ENCODE results near the gene ADAD2. TPM values are rescaled to one million over a fixed set of nuclear protein-coding genes. Genes with fewer than 3 reads are reported as not detected.
A peak's percentile ranks its signal among the peaks of the same experiment; 100 is the strongest.

Gene ADAD2
- total and polyA plus RNA-seq, 12 donors, result 0.12 to 11.6 (median 0.63) TPM; not detected in 3

DNA sequence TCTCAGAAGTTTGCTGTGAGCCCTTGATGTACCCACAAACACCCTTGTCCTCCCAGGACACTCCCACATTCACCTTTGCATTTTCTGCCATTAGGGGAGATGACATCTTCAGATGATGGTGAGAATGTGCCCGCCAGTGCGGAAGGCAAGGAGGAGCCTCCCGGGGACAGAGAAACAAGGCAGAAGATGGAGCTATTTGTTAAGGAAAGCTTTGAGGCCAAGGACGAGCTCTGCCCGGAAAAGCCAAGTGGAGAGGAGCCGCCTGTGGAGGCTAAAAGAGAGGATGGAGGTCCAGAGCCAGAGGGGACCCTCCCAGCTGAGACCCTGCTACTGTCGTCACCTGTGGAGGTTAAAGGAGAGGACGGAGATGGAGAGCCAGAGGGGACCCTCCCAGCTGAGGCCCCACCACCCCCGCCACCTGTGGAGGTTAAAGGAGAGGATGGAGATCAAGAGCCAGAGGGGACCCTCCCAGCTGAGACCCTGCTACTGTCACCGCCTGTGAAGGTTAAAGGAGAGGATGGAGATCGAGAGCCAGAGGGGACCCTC, 21.1 kb upstream of the ADAD2 start:
- intact Hi-C loops (cut with DNase I), result loop anchor here in 1 of 2 donors (5.0 kb wide), 1 partner anchor 83 kb away; no protein-coding TSS in a partner anchor
- no peak for DNase-seq

DNA sequence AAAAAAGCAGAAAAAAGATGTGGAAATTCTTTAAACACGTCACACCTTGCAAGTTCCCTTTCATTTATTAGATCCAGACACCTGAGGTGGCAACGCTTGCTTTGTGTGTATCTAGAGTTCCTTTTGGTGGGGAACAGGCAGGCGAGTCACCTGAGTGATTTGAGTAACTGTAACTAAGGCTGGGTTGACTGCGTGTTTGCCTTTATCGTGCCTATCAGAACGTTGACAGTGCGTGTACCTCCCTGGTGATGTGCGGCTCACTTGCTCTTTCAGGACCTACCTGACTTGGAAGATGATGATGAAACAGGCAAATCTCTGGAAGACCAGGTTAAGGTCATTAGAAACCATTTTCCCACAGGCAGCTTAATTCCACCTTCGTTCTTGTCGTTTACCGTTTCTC, 16.6 kb upstream of the ADAD2 start:
- H3K4me3 ChIP-seq, result no peak overlapping the region
- WGBS, 4 donors, result 74 to 83% (median 77%) methylated on average over 11 of the region's 11 CpGs
- intact Hi-C loops (cut with DNase I), result loop anchor here in 1 of 2 donors (5.0 kb wide), 1 partner anchor 87 kb away; no protein-coding TSS in a partner anchor
- TF ChIP-seq, protein P1, sequence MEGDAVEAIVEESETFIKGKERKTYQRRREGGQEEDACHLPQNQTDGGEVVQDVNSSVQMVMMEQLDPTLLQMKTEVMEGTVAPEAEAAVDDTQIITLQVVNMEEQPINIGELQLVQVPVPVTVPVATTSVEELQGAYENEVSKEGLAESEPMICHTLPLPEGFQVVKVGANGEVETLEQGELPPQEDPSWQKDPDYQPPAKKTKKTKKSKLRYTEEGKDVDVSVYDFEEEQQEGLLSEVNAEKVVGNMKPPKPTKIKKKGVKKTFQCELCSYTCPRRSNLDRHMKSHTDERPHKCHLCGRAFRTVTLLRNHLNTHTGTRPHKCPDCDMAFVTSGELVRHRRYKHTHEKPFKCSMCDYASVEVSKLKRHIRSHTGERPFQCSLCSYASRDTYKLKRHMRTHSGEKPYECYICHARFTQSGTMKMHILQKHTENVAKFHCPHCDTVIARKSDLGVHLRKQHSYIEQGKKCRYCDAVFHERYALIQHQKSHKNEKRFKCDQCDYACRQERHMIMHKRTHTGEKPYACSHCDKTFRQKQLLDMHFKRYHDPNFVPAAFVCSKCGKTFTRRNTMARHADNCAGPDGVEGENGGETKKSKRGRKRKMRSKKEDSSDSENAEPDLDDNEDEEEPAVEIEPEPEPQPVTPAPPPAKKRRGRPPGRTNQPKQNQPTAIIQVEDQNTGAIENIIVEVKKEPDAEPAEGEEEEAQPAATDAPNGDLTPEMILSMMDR (IDR thresholded peaks at IDR 0.05), result no peak
- no peak for TF ChIP-seq POLR2A (IDR thresholded peaks at IDR 0.05)
- H3K27ac ChIP-seq, result no peak overlapping the region
- H3K9me3 ChIP-seq (replicated peaks in 1 of 3), result no peaks in the 10 kb centered on the region
- H3K36me3 ChIP-seq (replicated peaks in 1 of 2), result peaks cover 0 to 14% of the 10 kb centered on the region in 2 donors
- peaks cover 23 to 32% of the 10 kb centered on the region in 2 donors for H3K4me1 ChIP-seq (replicated peaks in 1 of 2)
- no peaks in the 10 kb centered on the region for H3K27me3 ChIP-seq
- DNase-seq, result no peak

More for the DNA sequence above, 21.1 kb upstream of the ADAD2 start:
- 68 to 82% (median 74%) methylated on average over 11 of the region's 11 CpGs for WGBS, 4 donors
- H3K27me3 ChIP-seq, result no peaks in the 10 kb centered on the region
- no peak overlapping the region for H3K27ac ChIP-seq
- H3K36me3 ChIP-seq (replicated peaks in 1 of 2), result no peaks in the 10 kb centered on the region
- TF ChIP-seq, protein P1 (IDR thresholded peaks at IDR 0.05), result no peak
- no peak for TF ChIP-seq POLR2A (IDR thresholded peaks at IDR 0.05)
- H3K4me3 ChIP-seq, result no peak overlapping the region
- no peaks in the 10 kb centered on the region for H3K4me1 ChIP-seq (replicated peaks in 1 of 2)
- no peaks in the 10 kb centered on the region for H3K9me3 ChIP-seq (replicated peaks in 1 of 3)

DNA sequence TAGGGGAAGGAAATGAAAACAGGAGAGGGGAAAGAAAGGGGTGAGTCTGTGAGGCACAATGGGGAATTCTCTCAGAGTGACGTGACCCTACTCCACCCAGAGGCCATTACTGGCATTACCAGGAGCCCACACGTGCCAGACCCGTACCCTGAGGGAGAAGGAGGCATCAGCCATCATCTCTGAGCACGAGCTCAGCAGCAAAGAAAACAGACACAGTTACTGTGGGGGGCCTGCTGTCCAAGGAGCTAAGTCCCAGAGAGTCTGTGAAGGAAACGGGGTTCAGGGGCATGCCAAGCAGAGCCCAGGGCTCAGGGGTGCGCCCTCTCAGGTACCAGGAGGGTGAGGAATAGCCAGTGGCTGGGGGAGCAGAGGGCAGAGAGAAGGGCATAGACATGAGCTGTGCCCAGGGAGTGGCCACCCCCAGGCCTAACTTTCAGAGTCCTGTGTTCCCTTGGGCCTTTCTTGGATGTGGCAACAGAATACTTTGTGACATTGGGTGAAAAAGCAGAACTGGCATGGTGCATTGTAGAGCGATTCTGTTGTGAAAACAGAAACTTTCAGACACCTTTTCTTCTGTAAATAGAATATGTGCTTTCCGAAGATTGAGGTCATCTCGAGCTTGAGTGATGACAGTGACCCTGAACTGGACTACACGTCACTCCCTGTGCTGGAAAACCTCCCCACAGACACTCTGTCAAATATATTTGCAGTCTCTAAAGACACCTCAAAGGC, 15.4 kb upstream of the ADAD2 start:
- intact Hi-C loops (cut with DNase I), result no loop called here
- Histone ChIP-seq H3K9me3 (replicated peaks in 1 of 3) (no peaks in the 10 kb centered on the region), H3K27ac (peak overlapping the region in 4 of 5 donors; percentile 25 to 79 (median 72)), H3K36me3 (replicated peaks in 1 of 2) (peaks cover 0 to 25% of the 10 kb centered on the region in 2 donors), H3K27me3 (no peaks in the 10 kb centered on the region), H3K4me3 (no peak overlapping the region), H3K4me1 (replicated peaks in 1 of 2) (peaks cover 23 to 32% of the 10 kb centered on the region in 2 donors)
- WGBS, 4 donors, result 13 to 50% (median 29%) methylated on average over 10 of the region's 10 CpGs
- TF ChIP-seq, protein P1 (IDR thresholded peaks at IDR 0.05), result peak; percentile 52 to 95 (median 82)
- peak in 1 of 2 donors; percentile 11 for TF ChIP-seq POLR2A (IDR thresholded peaks at IDR 0.05)
- DNase-seq, result peak; percentile 59 to 91 (median 74)

DNA sequence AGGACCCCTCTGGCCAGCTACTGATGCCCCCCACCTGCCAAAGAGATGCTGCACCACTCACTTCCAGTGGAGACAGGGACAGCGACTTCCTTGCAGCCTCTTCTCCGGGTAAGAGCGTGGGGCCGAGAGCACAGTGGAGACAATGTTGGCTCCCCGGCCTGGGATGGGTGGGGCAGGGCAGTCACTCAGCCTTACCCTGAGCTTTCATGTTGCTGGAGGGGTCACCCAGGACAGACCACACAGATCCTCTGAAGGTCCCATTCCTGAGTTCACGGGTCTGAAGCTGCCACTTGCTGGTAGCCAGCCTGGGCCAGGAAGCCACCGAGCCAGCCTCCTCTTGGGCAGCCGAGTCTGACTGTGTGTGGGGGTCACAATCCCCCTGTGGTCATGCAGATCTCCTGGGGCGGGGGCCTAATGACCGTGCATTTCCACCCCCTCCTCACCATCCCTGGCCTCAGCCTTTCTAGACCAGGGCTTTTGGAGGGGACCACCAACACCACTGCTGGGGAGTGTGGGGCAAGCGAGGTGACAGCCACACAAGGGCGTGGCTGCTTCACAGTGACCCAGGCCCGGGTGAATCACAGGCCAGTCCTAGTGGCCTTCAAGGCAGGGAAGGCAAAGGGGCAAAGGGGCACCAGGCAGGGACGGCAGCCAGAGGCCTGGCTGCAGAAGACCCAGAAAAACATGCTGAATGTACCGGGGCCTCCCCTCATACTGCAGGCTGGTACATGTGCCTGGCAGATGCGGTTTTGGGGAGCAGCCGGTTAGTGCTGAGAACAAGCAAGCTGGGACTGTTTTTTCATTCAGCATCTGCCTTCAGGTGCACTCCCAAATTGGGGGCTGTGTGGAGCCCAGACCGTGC, 14.5 kb upstream of the ADAD2 start:
- DNase-seq, result peak in 3 of 7 donors; percentile 38 to 57 (median 50)
- Histone ChIP-seq H3K27me3 (no peaks in the 10 kb centered on the region), H3K27ac (peak overlapping the region; percentile 1 to 92 (median 68)), H3K9me3 (replicated peaks in 1 of 3) (no peaks in the 10 kb centered on the region), H3K4me1 (replicated peaks in 1 of 2) (peaks cover 23 to 32% of the 10 kb centered on the region in 2 donors), H3K4me3 (no peak overlapping the region), H3K36me3 (replicated peaks in 1 of 2) (peaks cover 0 to 34% of the 10 kb centered on the region in 2 donors)
- 32 to 44% (median 39%) methylated on average over 7 to 18 of the region's 18 CpGs for WGBS, 4 donors
- intact Hi-C loops (cut with DNase I), result no loop called here
- TF ChIP-seq, protein P1 (IDR thresholded peaks at IDR 0.05), result no peak
- no peak for TF ChIP-seq POLR2A (IDR thresholded peaks at IDR 0.05)
